ENCODE data around the gene KCND3. TPM values are rescaled to one million over a fixed set of nuclear protein-coding genes. Genes with fewer than 3 reads are reported as not detected.

KCND3 gene
- 1 to 10 TPM in 1 of 4 donors, under 1 TPM in 3; 0.35 to 4.1 (median 0.90) TPM for total RNA-seq

GRCh38 chr1:111989531-111990025 is at the start of gene KCND3:
Gene KCND3, minus strand, starts transcription at chr1:111989668.
- no peaks in the 10 kb centered on the region for H3K9me3 ChIP-seq
- peak within 1 kb of the TSS in 3 of 4 donors; percentile 25 to 65 (median 49) for H3K27ac ChIP-seq
- peak in 1 of 3 donors; percentile 57 for DNase-seq
- peaks cover 0 to 25% (median 0%) of the 10 kb centered on the region in 4 donors for H3K4me1 ChIP-seq
- H3K36me3 ChIP-seq, result no peaks in the 10 kb centered on the region
- TF ChIP-seq POLR2A (IDR thresholded peaks at IDR 0.05) (no peak), CTCF (IDR thresholded peaks at IDR 0.05) (no peak)
- no peaks in the 10 kb centered on the region for H3K27me3 ChIP-seq
- peak within 1 kb of the TSS; percentile 27 to 62 (median 52) for H3K4me3 ChIP-seq

GRCh38 chr1:112034277-112034676 is 44.8 kb upstream of the KCND3 start:
- Histone ChIP-seq H3K9me3 (no peaks in the 10 kb centered on the region), H3K4me1 (no peaks in the 10 kb centered on the region), H3K36me3 (no peaks in the 10 kb centered on the region), H3K4me3 (no peak overlapping the region), H3K27ac (no peak overlapping the region), H3K27me3 (no peaks in the 10 kb centered on the region)
- DNase-seq, result no peak
- no peak for TF ChIP-seq CTCF (IDR thresholded peaks at IDR 0.05)

- Histone ChIP-seq H3K9me3 (no peaks in the 10 kb centered on the region), H3K4me3 (no peak overlapping the region), H3K36me3 (no peaks in the 10 kb centered on the region), H3K4me1 (no peaks in the 10 kb centered on the region), H3K27me3 (no peaks in the 10 kb centered on the region), H3K27ac (no peak overlapping the region)
- TF ChIP-seq POLR2A (IDR thresholded peaks at IDR 0.05) (no peak), CTCF (IDR thresholded peaks at IDR 0.05) (no peak)
- DNase-seq, result no peak
Observed at GRCh38 chr1:112033439-112034120, 44.1 kb upstream of the KCND3 start.

- no peaks in the 10 kb centered on the region for H3K27me3 ChIP-seq
- no peak overlapping the region for H3K27ac ChIP-seq
- H3K4me1 ChIP-seq, result no peaks in the 10 kb centered on the region
- no peaks in the 10 kb centered on the region for H3K36me3 ChIP-seq
- no peaks in the 10 kb centered on the region for H3K9me3 ChIP-seq
- H3K4me3 ChIP-seq, result no peak overlapping the region
- no peak for TF ChIP-seq POLR2A (IDR thresholded peaks at IDR 0.05)
- TF ChIP-seq CTCF (IDR thresholded peaks at IDR 0.05), result no peak
- no peak for DNase-seq
Observed at GRCh38 chr1:112030157-112030556, 40.7 kb upstream of the KCND3 start.

- Histone ChIP-seq H3K36me3 (no peaks in the 10 kb centered on the region), H3K4me3 (no peak overlapping the region), H3K4me1 (no peaks in the 10 kb centered on the region), H3K27me3 (no peaks in the 10 kb centered on the region), H3K27ac (no peak overlapping the region), H3K9me3 (no peaks in the 10 kb centered on the region)
- TF ChIP-seq CTCF (IDR thresholded peaks at IDR 0.05), result no peak
- TF ChIP-seq POLR2A (IDR thresholded peaks at IDR 0.05), result no peak
- no peak for DNase-seq
Observed at GRCh38 chr1:112027696-112028095, 38.2 kb upstream of the KCND3 start.

All from Peyer's patch (tissue), 4 donors.